Vagina (tissue), 2 donors: Measurements from ENCODE around the gene ZNF483.

ENCODE experiments used
- CTCF ChIP-seq, 3 experiments: fragments of 450-650 bp in 2 of 3; fragments of 200-600 bp in 1 of 3; sonication (generic) in 1 of 3; IDR thresholded peaks; one replicate each; pipeline ENCODE4 v1.5.1; 2017 to 2019; ENCODE audit warnings: antibody characterized with exemption in 3 of 3, mild to moderate bottlenecking in 2 of 3, moderate library complexity in 2 of 3
- POLR2A ChIP-seq, 2 donors: fragments of 450-650 bp; IDR thresholded peaks; one replicate each; pipeline ENCODE4 v1.6.1; 2017; ENCODE audit warnings: antibody characterized with exemption in 2 of 2, mild to moderate bottlenecking in 2 of 2, moderate library complexity in 2 of 2

GRCh38 chr9:111484572-111484894, 40.4 kb upstream of the ZNF483 start:
- TF ChIP-seq POLR2A (IDR thresholded peaks at IDR 0.05) (no peak), CTCF (IDR thresholded peaks at IDR 0.05) (no peak)
